IPS-18c (cell line): ENCODE measurements around the gene FAM151A.

ENCODE experiments used
- H3K4me3 ChIP-seq: 2 replicates; pipeline ENCODE4 v1.7.0; 2013; ENCODE audit warnings: low read depth, mild to moderate bottlenecking, low read length, moderate library complexity; ENCODE audit not compliant: insufficient read depth
- H3K9me3 ChIP-seq: one replicate; pipeline ENCODE4 v1.6.1; 2013; ENCODE audit warnings: mild to moderate bottlenecking, low read length, moderate library complexity; ENCODE audit not compliant: control insufficient read depth, insufficient read depth

Gene FAM151A

DNA sequence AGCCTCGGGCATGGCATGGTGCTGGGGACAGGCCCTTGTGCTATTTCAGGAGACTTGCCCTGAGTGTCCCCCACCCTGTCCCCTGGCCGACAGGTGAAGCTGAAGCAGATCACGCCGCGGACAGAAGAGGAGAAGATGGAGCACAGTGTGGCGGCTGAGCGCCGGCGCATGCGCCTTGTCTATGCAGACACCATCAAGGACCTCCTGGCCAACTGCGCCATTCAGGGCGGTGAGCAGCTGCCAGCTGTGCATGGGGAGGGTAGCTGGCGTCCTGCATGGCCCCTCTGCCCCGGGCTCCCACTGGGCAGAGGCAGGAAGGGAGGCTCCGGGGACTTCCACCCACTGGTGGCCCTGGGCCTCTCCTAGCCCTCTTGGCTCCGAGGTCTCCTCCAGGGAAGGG, 28.9 kb downstream of the FAM151A start:
- no peak overlapping the region for H3K4me3 ChIP-seq
- H3K9me3 ChIP-seq, result no peaks in the 10 kb centered on the region

DNA sequence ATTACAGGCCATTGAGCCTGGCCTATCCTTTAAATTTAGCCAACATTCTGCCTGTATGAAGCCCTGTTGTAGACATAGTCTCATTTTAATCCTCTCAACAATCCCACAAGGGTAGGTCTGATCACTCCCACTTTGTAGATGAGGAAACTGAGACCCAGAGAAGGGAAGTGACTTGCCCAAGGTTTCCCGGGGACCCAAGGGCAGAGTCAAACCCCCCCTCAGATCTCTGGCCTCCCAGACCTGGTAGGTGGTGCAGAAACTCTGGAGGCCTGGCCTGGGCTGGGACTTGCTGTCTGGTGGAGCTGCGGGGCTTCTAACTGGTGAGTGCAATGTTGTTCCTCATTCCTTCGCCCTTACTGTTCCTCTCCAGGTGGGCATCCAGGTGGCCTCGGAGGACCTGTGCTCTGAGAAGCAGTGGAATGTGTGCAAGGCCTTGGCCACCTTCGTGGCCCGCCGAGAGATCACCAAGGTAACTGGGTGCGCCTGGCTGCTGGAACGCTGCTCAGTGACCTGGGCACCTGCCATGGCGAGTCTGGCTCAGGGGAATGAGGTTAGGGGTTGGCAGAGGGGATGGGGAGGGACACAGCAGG, 29.7 kb downstream of the FAM151A start:
- Histone ChIP-seq H3K4me3 (no peak overlapping the region), H3K9me3 (no peaks in the 10 kb centered on the region)

GRCh38 chr1:54591127-54591756, 32.1 kb downstream of the FAM151A start:
- no peak overlapping the region for H3K4me3 ChIP-seq
- no peaks in the 10 kb centered on the region for H3K9me3 ChIP-seq

GRCh38 chr1:54588377-54588776, 34.9 kb downstream of the FAM151A start:
- H3K4me3 ChIP-seq, result no peak overlapping the region

GRCh38 chr1:54585181-54586066, 37.9 kb downstream of the FAM151A start:
- Histone ChIP-seq H3K4me3 (no peak overlapping the region), H3K9me3 (no peaks in the 10 kb centered on the region)

More at GRCh38 chr1:54588377-54588776, 34.9 kb downstream of the FAM151A start:
- no peaks in the 10 kb centered on the region for H3K9me3 ChIP-seq

DNA sequence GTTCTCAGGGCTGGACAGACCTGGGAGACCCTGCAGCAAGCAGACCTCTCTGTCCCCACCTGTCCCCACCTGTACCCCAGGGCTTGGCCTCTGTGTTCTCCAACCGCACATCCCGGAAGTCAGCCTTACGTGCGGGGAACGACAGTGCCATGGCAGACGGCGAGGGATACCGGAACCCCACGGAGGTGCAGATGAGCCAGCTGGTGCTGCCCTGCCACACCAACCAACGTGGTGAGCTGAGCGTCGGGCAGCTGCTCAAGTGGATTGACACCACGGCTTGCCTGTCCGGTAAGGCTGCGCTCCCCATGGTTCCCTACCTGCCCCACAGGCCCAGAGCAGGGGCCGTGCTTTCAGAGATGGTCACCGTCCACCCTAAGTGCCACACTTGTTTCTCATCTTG, 38.8 kb downstream of the FAM151A start:
- Histone ChIP-seq H3K9me3 (no peaks in the 10 kb centered on the region), H3K4me3 (no peak overlapping the region)

GRCh38 chr1:54583871-54584270, 39.5 kb downstream of the FAM151A start:
- Histone ChIP-seq H3K4me3 (no peak overlapping the region), H3K9me3 (no peaks in the 10 kb centered on the region)

DNA sequence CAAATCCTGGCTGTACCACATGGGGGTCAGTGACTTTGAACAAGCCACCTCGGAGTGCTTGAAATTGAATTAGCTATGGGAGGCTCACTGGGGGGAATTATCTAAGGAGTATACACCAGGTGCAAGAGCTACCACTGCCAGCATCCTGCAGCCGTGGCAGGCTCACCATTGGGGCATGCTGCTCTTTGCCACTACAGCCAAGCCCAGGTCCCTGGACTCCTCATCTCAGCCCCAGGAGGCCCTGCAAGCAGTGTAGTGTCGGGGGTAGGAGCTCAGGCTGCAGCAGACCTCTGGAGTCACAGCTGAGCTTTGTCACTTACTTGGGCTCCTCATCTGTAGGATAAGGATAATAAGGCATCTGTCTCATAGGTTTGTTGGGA, 40.0 kb downstream of the FAM151A start:
- Histone ChIP-seq H3K9me3 (no peaks in the 10 kb centered on the region), H3K4me3 (no peak overlapping the region)

- Histone ChIP-seq H3K9me3 (no peaks in the 10 kb centered on the region), H3K4me3 (no peak overlapping the region)
Observed at GRCh38 chr1:54582566-54583306, 40.6 kb downstream of the FAM151A start.

DNA sequence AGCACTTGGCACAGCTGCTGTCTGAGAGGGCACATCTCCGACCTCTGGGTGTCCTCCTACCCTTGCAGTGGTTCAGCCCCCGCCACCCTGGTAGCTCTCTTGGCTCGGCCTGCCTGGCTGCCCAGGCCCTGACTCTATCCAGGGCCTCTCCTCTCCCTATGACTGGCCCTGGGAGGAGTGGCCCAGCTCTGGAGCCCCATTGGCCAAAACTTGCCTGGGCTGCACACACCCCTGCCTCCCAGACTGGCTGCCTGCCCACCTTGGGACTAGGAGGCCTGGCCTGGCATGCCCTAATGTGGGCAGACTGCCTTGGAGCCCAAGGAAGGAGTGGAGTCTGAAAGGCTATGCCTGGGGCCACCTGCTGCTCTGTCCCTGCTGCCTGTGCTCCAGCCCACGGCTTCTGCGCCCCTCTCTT, 41.7 kb downstream of the FAM151A start:
- Histone ChIP-seq H3K4me3 (no peak overlapping the region), H3K9me3 (no peaks in the 10 kb centered on the region)

DNA sequence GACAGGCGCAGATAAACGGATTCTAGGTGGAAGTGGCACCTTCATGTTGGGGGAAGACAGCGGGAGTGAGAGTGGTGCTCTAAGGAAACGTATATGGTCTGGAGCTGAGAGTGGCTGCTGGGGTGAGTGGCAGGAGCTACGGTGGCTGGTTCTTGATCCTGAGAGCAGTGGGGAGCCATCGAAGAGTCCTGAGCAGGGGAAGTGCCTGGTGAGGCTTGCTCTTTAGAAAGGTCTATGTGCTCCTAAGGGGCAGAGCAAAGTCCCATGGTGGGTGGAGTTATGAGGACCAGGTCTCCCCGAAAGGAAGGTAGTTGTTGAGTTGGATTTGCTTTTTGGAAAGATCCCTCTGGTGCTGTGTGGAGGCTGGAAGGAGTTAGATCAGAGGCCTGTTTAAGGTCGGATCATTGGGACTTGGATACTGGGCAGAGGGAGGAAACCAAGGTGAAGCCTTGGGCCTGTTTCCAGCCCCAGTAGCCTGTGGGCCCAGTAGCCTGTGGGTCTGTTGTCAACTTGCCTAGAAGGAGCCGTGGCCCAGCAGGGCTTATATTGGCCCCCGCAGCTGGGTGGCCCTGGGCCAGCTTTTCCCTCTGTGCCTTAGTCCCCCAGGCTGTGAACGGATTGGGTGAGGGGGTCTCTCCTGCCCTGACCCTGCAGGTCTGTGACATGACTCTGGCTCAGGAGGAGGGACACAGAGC, 42.3 kb downstream of the FAM151A start:
- Histone ChIP-seq H3K9me3 (no peaks in the 10 kb centered on the region), H3K4me3 (no peak overlapping the region)

GRCh38 chr1:54579337-54579781, 44.0 kb downstream of the FAM151A start:
- no peaks in the 10 kb centered on the region for H3K9me3 ChIP-seq
- H3K4me3 ChIP-seq, result no peak overlapping the region

DNA sequence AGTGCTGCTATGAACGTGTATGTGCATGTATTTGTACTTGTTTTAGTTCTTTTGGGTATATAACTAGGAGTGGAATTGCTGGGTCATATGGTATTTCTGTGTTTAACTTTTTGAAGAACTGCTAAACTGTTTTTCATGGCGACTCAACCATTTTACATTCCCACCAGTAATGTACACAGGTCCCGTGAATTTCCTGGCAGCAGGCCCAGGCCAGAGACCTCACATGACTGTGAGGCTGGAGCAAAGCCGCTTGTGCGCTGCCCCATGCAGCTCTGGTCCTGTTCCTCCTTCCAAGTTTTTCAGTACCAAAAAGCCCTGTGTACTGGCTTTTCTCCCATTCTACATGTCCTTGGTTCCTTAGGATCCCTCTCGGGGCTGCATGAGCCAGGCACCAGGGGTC, 45.7 kb downstream of the FAM151A start:
- no peak overlapping the region for H3K4me3 ChIP-seq
- H3K9me3 ChIP-seq, result no peaks in the 10 kb centered on the region

- no peaks in the 10 kb centered on the region for H3K9me3 ChIP-seq
- no peak overlapping the region for H3K4me3 ChIP-seq
Observed at GRCh38 chr1:54575605-54576290, 47.6 kb downstream of the FAM151A start.

DNA sequence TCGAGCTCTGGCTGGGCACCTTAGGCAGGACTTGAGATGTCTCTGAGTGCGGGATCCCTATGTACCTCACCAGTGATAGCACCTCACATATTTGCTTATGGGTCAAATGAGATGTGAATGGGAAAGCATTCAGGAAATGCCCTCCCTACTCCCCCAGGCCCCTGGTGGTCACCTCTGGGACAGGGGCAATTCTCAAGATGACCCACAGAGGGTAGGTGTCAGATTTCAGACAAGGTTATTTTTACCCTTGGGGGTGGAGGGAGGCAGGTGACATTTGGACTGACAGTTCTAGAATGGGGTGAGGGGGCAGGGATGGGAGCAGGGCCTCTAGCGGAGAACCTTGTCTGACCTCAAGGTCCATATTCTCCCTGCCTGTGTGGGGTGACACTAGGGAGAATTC, 48.2 kb downstream of the FAM151A start:
- Histone ChIP-seq H3K9me3 (no peaks in the 10 kb centered on the region), H3K4me3 (no peak overlapping the region)

DNA sequence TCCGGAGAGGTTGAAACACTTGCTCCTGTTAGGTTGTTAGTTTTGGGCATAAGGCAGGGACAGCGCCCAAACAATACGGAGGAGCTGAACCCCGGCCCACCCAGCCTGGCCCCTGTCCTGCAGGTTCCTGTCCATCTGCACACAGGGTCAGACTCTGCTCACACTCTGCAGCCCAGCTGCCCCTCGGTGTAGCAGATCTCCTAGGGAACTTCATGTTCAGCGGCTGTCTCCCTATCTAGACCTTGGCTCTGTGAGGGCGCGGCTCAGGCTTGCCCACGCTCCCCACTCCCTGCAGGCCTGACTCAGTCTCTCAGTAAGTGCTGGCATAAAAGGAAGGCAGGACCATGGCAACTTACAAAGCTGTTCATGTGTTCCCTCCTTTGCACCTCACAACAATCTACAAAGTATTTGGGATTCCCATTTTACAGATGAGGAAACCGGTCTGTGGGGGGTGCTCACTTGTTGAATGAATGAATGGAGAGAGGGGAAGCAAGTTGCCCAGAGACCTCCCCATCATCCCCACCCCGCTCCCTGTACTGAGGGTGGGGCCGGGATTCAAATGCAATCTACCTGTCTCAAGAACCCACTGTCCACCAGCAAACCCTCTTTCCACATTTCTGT, 49.1 kb downstream of the FAM151A start:
- no peak overlapping the region for H3K4me3 ChIP-seq
- H3K9me3 ChIP-seq, result no peaks in the 10 kb centered on the region
